SK-N-MC (cell line): ENCODE data around the gene NPAS1.

Experiments
- EZH2 ChIP-seq: fragments of 200-600 bp; sonication (generic); IDR thresholded peaks from one replicate; pipeline ENCODE4 v1.6.1; 2017; ENCODE audit warnings: antibody characterized with exemption
- FOXP2 ChIP-seq: optimal IDR thresholded peaks from 2 replicates; pipeline ENCODE3; 2011; ENCODE audit warnings: mild to moderate bottlenecking, moderate library complexity; ENCODE audit not compliant: insufficient read depth; ENCODE audit errors: extremely low read length, control extremely low read depth
- POLR2AphosphoS5 ChIP-seq: IDR thresholded peaks from 2 replicates; pipeline ENCODE4 v1.6.1; 2012; ENCODE audit warnings: mild to moderate bottlenecking, low read depth, low read length, borderline replicate concordance

- TF ChIP-seq EZH2 (no peak), POLR2AphosphoS5 (no peak), FOXP2 (no peak)
Observed at GRCh38 chr19:46993622-46994021, 26.0 kb upstream of the NPAS1 start.
